ENCODE results near the gene IFT22.

Gene IFT22

GRCh38 chr7:101328159-101328558 is 6.5 kb upstream of the IFT22 start:
- TF ChIP-seq CTCF (IDR thresholded peaks at IDR 0.05), result no peak
- no peaks in the 10 kb centered on the region for H3K9me3 ChIP-seq
- no peak overlapping the region for H3K4me3 ChIP-seq
- H3K27me3 ChIP-seq, result peaks cover 0 to 32% of the 10 kb centered on the region in 2 donors
- H3K36me3 ChIP-seq, result no peaks in the 10 kb centered on the region
- no peak overlapping the region for H3K27ac ChIP-seq
- no peak for DNase-seq
- intact Hi-C loops (cut with DNase I; ENCODE audit: low total_unique reads), result no loop called here
- no peaks in the 10 kb centered on the region for H3K4me1 ChIP-seq

- no peaks in the 10 kb centered on the region for H3K27me3 ChIP-seq
- no peak for DNase-seq
- no peak for TF ChIP-seq CTCF (IDR thresholded peaks at IDR 0.05)
- intact Hi-C loops (cut with DNase I; ENCODE audit: low total_unique reads), result no loop called here
- H3K36me3 ChIP-seq, result peaks cover 6 to 42% (median 25%) of the 10 kb centered on the region in 3 donors
- H3K4me3 ChIP-seq, result no peak overlapping the region
- no peaks in the 10 kb centered on the region for H3K9me3 ChIP-seq
- no peak overlapping the region for H3K27ac ChIP-seq
- peaks cover 0 to 13% (median 8%) of the 10 kb centered on the region in 4 donors for H3K4me1 ChIP-seq
Measured at GRCh38 chr7:101319401-101319800, 2.2 kb downstream of the IFT22 start.

- Histone ChIP-seq H3K27ac (no peak overlapping the region), H3K36me3 (peaks cover 6 to 48% (median 25%) of the 10 kb centered on the region in 3 donors), H3K4me1 (no peaks in the 10 kb centered on the region), H3K4me3 (no peak overlapping the region), H3K27me3 (no peaks in the 10 kb centered on the region), H3K9me3 (no peaks in the 10 kb centered on the region)
- DNase-seq, result no peak
- intact Hi-C loops (cut with DNase I; ENCODE audit: low total_unique reads), result no loop called here
- peak in 1 of 2 experiments; percentile 48 for TF ChIP-seq CTCF (IDR thresholded peaks at IDR 0.05)
Measured at GRCh38 chr7:101315336-101315735, 6.3 kb downstream of the IFT22 start.

- Histone ChIP-seq H3K9me3 (peaks cover 0 to 13% (median 0%) of the 10 kb centered on the region in 3 donors), H3K27me3 (peaks cover 0 to 63% of the 10 kb centered on the region in 2 donors), H3K4me1 (peaks cover 0 to 14% (median 10%) of the 10 kb centered on the region in 4 donors), H3K27ac (no peak overlapping the region), H3K36me3 (no peaks in the 10 kb centered on the region), H3K4me3 (peak overlapping the region; percentile 22 to 45)
- no peak for TF ChIP-seq CTCF (IDR thresholded peaks at IDR 0.05)
- no peak for DNase-seq
- intact Hi-C loops (cut with DNase I; ENCODE audit: low total_unique reads), result no loop called here
Measured at GRCh38 chr7:101308245-101309085, 13.1 kb downstream of the IFT22 start.

GRCh38 chr7:101306307-101306706 is 15.3 kb downstream of the IFT22 start:
- Histone ChIP-seq H3K27ac (no peak overlapping the region), H3K9me3 (peaks cover 0 to 26% (median 7%) of the 10 kb centered on the region in 3 donors), H3K4me3 (no peak overlapping the region), H3K36me3 (no peaks in the 10 kb centered on the region), H3K27me3 (peaks cover 0 to 84% of the 10 kb centered on the region in 2 donors), H3K4me1 (peaks cover 0 to 23% (median 14%) of the 10 kb centered on the region in 4 donors)
- intact Hi-C loops (cut with DNase I; ENCODE audit: low total_unique reads), result no loop called here
- no peak for TF ChIP-seq CTCF (IDR thresholded peaks at IDR 0.05)
- no peak for DNase-seq

Measured in tibial artery (tissue), 4 donors.